ENCODE measurements around the gene PTCD1. TPM values are rescaled to one million over a fixed set of nuclear protein-coding genes. Genes with fewer than 3 reads are reported as not detected.

Gene PTCD1
- polyA plus RNA-seq, 1 donor (not counting 4 experiments of a cell fraction or from before 2014, with no cell fraction given), result 2.8 TPM

GRCh38 chr7:99384523-99384922 lies 54.1 kb downstream of the PTCD1 start:
- peaks cover 16% of the 10 kb centered on the region for H3K4me1 ChIP-seq (ENCODE audit: control insufficient read depth, extremely low read depth, insufficient read depth, low read length)
- no peak overlapping the region for H3K4me2 ChIP-seq (ENCODE audit: control insufficient read depth, extremely low read depth, insufficient read depth, low read depth, low read length)
- H3K4me3 ChIP-seq (ENCODE audit: control insufficient read depth in 2 of 3, extremely low read depth in 1 of 3, insufficient read depth in 2 of 3, low read depth in 1 of 3, low read length in 3 of 3), result no peak overlapping the region
- dilution Hi-C loops (cut with MboI; ENCODE audit: extremely low pct_ligation_motif_present, low sequenced_read_pairs), result no loop called here
- DNase-seq (ENCODE audit: low read depth, low spot score), result no peak
- peaks cover 6% of the 10 kb centered on the region for H3K9me1 ChIP-seq (ENCODE audit: control insufficient read depth, extremely low read depth, insufficient read depth, low read length)
- TF ChIP-seq CTCF (optimal IDR thresholded peaks at IDR 0.05 in 1 of 3, IDR thresholded peaks at IDR 0.05 in 1 of 3, conservative IDR thresholded peaks at IDR 0.05 in 1 of 3; ENCODE audit: extremely low read depth in 1 of 3, insufficient read depth in 2 of 3, low read length in 3 of 3), result no peak
- TF ChIP-seq EZH2 (IDR thresholded peaks at IDR 0.05; ENCODE audit: low read length), result no peak
- H2AFZ ChIP-seq (ENCODE audit: control insufficient read depth, low read length), result no peak overlapping the region
- no peak overlapping the region for H3K9ac ChIP-seq (ENCODE audit: control insufficient read depth, extremely low read depth, insufficient read depth, low read length)
- H3K27ac ChIP-seq (ENCODE audit: control insufficient read depth, insufficient read depth, low read length), result no peak overlapping the region
- H3K79me2 ChIP-seq (ENCODE audit: control insufficient read depth, insufficient read depth, low read length), result peaks cover 45% of the 10 kb centered on the region
- no peaks in the 10 kb centered on the region for H3K9me3 ChIP-seq (ENCODE audit: control insufficient read depth, low read depth, low read length)
- H4K20me1 ChIP-seq (ENCODE audit: control insufficient read depth, extremely low read depth, insufficient read depth, low read length), result peaks cover 28% of the 10 kb centered on the region
- peaks cover 31 to 53% of the 10 kb centered on the region in 2 experiments for H3K36me3 ChIP-seq (ENCODE audit: control insufficient read depth in 2 of 2, extremely low read depth in 1 of 2, insufficient read depth in 2 of 2, low read length in 2 of 2)
- no peaks in the 10 kb centered on the region for H3K27me3 ChIP-seq (ENCODE audit: control insufficient read depth, extremely low read depth, insufficient read depth, low read length)
- FAIRE-seq, result no peak

- FAIRE-seq (no peak), DNase-seq (ENCODE audit: low read depth, low spot score) (no peak)
- Histone ChIP-seq H4K20me1 (ENCODE audit: control insufficient read depth, extremely low read depth, insufficient read depth, low read length) (peaks cover 28% of the 10 kb centered on the region), H3K4me3 (ENCODE audit: control insufficient read depth in 2 of 3, extremely low read depth in 1 of 3, insufficient read depth in 2 of 3, low read depth in 1 of 3, low read length in 3 of 3) (no peak overlapping the region), H2AFZ (ENCODE audit: control insufficient read depth, low read length) (no peak overlapping the region), H3K27ac (ENCODE audit: control insufficient read depth, insufficient read depth, low read length) (no peak overlapping the region), H3K4me2 (ENCODE audit: control insufficient read depth, extremely low read depth, insufficient read depth, low read depth, low read length) (no peak overlapping the region), H3K9ac (ENCODE audit: control insufficient read depth, extremely low read depth, insufficient read depth, low read length) (no peak overlapping the region), H3K9me1 (ENCODE audit: control insufficient read depth, extremely low read depth, insufficient read depth, low read length) (peaks cover 6% of the 10 kb centered on the region), H3K4me1 (ENCODE audit: control insufficient read depth, extremely low read depth, insufficient read depth, low read length) (peaks cover 23% of the 10 kb centered on the region), H3K9me3 (ENCODE audit: control insufficient read depth, low read depth, low read length) (no peaks in the 10 kb centered on the region), H3K27me3 (ENCODE audit: control insufficient read depth, extremely low read depth, insufficient read depth, low read length) (no peaks in the 10 kb centered on the region), H3K36me3 (ENCODE audit: control insufficient read depth in 2 of 2, extremely low read depth in 1 of 2, insufficient read depth in 2 of 2, low read length in 2 of 2) (peaks cover 28 to 50% of the 10 kb centered on the region in 2 experiments), H3K79me2 (ENCODE audit: control insufficient read depth, insufficient read depth, low read length) (peaks cover 45% of the 10 kb centered on the region)
- dilution Hi-C loops (cut with MboI; ENCODE audit: extremely low pct_ligation_motif_present, low sequenced_read_pairs), result no loop called here
- TF ChIP-seq CTCF (optimal IDR thresholded peaks at IDR 0.05 in 1 of 3, IDR thresholded peaks at IDR 0.05 in 1 of 3, conservative IDR thresholded peaks at IDR 0.05 in 1 of 3; ENCODE audit: extremely low read depth in 1 of 3, insufficient read depth in 2 of 3, low read length in 3 of 3) (no peak), EZH2 (IDR thresholded peaks at IDR 0.05; ENCODE audit: low read length) (no peak)
These were observed 54.7 kb downstream of the PTCD1 start for GRCh38 chr7:99383791-99384370.
